ENCODE measurements around the gene SASS6. TPM values are rescaled to one million over a fixed set of nuclear protein-coding genes. Genes with fewer than 3 reads are reported as not detected.

The SASS6 gene
- total and polyA plus RNA-seq, 9 of the 15 experiments (the other 6 are each of a cell fraction or from before 2014, with no cell fraction given): 11.6 to 34.1 (median 18.0) TPM

DNA sequence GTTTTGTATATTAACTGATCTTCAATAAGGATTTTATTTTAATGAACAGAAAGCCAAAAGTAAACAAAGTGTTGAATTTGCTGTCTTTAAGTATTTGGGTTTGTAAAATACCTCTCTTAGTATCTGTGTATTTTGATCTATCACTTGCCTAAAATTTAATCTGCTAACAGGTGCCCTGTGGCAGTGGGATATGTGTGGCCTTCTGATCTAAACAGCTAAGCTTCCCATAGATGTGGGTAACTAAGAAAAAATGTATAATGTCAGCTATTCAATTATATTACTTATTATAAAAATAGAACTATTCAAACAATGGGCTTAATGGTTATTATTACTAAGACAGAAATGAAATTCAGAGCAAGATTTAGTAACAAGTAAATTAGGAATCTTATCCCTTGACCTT is 30.2 kb upstream of the SASS6 start:
- TF ChIP-seq TAL1 (IDR thresholded peaks at IDR 0.05) (no peak), TCFL5 (CRISPR knock-in tag; conservative IDR thresholded peaks at IDR 0.05) (no peak), CBFA2T2 (conservative IDR thresholded peaks at IDR 0.05) (no peak), NFRKB (IDR thresholded peaks at IDR 0.05; ENCODE audit: low read depth) (no peak), POLR3A (IDR thresholded peaks at IDR 0.05; ENCODE audit: borderline replicate concordance, extremely low read depth, insufficient read depth, insufficient read length) (no peak), ZSCAN29 (IDR thresholded peaks at IDR 0.05) (no peak), GATAD2B (IDR thresholded peaks at IDR 0.05; ENCODE audit: borderline replicate concordance) (no peak)
- TF ChIP-seq, protein P1, sequence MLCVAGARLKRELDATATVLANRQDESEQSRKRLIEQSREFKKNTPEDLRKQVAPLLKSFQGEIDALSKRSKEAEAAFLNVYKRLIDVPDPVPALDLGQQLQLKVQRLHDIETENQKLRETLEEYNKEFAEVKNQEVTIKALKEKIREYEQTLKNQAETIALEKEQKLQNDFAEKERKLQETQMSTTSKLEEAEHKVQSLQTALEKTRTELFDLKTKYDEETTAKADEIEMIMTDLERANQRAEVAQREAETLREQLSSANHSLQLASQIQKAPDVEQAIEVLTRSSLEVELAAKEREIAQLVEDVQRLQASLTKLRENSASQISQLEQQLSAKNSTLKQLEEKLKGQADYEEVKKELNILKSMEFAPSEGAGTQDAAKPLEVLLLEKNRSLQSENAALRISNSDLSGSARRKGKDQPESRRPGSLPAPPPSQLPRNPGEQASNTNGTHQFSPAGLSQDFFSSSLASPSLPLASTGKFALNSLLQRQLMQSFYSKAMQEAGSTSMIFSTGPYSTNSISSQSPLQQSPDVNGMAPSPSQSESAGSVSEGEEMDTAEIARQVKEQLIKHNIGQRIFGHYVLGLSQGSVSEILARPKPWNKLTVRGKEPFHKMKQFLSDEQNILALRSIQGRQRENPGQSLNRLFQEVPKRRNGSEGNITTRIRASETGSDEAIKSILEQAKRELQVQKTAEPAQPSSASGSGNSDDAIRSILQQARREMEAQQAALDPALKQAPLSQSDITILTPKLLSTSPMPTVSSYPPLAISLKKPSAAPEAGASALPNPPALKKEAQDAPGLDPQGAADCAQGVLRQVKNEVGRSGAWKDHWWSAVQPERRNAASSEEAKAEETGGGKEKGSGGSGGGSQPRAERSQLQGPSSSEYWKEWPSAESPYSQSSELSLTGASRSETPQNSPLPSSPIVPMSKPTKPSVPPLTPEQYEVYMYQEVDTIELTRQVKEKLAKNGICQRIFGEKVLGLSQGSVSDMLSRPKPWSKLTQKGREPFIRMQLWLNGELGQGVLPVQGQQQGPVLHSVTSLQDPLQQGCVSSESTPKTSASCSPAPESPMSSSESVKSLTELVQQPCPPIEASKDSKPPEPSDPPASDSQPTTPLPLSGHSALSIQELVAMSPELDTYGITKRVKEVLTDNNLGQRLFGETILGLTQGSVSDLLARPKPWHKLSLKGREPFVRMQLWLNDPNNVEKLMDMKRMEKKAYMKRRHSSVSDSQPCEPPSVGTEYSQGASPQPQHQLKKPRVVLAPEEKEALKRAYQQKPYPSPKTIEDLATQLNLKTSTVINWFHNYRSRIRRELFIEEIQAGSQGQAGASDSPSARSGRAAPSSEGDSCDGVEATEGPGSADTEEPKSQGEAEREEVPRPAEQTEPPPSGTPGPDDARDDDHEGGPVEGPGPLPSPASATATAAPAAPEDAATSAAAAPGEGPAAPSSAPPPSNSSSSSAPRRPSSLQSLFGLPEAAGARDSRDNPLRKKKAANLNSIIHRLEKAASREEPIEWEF (CRISPR knock-in tag; IDR thresholded peaks at IDR 0.05): no peak
- intact Hi-C loops (cut with micrococcal nuclease): no loop called here
- Histone ChIP-seq H3K79me2 (ENCODE audit: control insufficient read depth, insufficient read depth, low read length) (no peaks in the 10 kb centered on the region), H2AFZ (ENCODE audit: low read depth, low read length) (no peak overlapping the region), H3K4me2 (ENCODE audit: insufficient read depth, low read length) (no peak overlapping the region), H3K4me3 (no peak overlapping the region), H4K20me1 (replicated peaks; ENCODE audit: control insufficient read depth, insufficient read depth, low read length) (no peaks in the 10 kb centered on the region), H3K36me3 (ENCODE audit: control insufficient read depth, insufficient read depth, low read length) (no peaks in the 10 kb centered on the region; the same call in 2 of the 3 replicates), H3K27me3 (ENCODE audit: control insufficient read depth in 2 of 2, insufficient read depth in 2 of 2, low read length in 2 of 2) (no peaks in the 10 kb centered on the region), H3K9me1 (ENCODE audit: control insufficient read depth, insufficient read depth, low read length) (no peaks in the 10 kb centered on the region), H3K9ac (ENCODE audit: insufficient read depth in 1 of 2, low read depth in 2 of 2, low read length in 2 of 2) (no peak overlapping the region), H3K4me1 (replicated peaks in 1 of 2; ENCODE audit: control insufficient read depth in 2 of 2, insufficient read depth in 2 of 2, low read length in 2 of 2) (no peaks in the 10 kb centered on the region), H3K27ac (ENCODE audit: extremely low read depth, low read depth, low read length) (no peak overlapping the region), H3K9me3 (replicated peaks; ENCODE audit: control insufficient read depth, insufficient read depth, low read depth, low read length) (no peaks in the 10 kb centered on the region)
- POLR2A ChIA-PET: interaction anchor here (0.8 to 1.0 kb wide), 2 partner anchors 9 to 43 kb away, joined by 3 read pairs; no protein-coding TSS in a partner anchor
- DNase-seq (ENCODE audit: extremely low read depth in 1 of 4, low spot score in 3 of 4) (no peak), FAIRE-seq (no peak), ATAC-seq (no peak)
- BruUV-seq (replicated peaks): no TSS peak
- in situ Hi-C loops (cut with MboI): no loop called here
- CTCF ChIA-PET (ENCODE audit: low intra/inter-chr PET ratio): interaction anchor here (0.7 kb wide), 1 partner anchor 275 kb away, joined by 4 read pairs; no protein-coding TSS in a partner anchor

All from K562 (cell line).